DND-41 (cell line): Measurements from ENCODE around the gene SUCO.

Source experiments
- ATAC-seq: fragments of 200-7000 bp; cut with Tn5 transposase; 3 replicates; pipeline ENCODE4 v1.9.1; 2021; ENCODE audit warnings: low read depth; ENCODE audit not compliant: insufficient read depth
- DNase-seq: peaks from one replicate; pipeline ENCODE4 v3.0.0-alpha.2; 2020
- H2AFZ ChIP-seq: 2 replicates; pipeline ENCODE4 v1.6.0; 2012; ENCODE audit warnings: low read depth, low read length
- H3K27ac ChIP-seq: 2 replicates; pipeline ENCODE4 v1.5.1; 2012; ENCODE audit warnings: low read length, inconsistent platforms
- H3K27me3 ChIP-seq: fragments of 200-600 bp; sonication (generic); 2 replicates; pipeline ENCODE4 v1.6.0; 2012; ENCODE audit warnings: low read length, mild to moderate bottlenecking, inconsistent platforms; ENCODE audit not compliant: insufficient read depth, poor library complexity
- H3K36me3 ChIP-seq: 2 replicates; pipeline ENCODE4 v1.5.1; 2012; ENCODE audit warnings: low read length, inconsistent platforms; ENCODE audit not compliant: insufficient read depth
- H3K4me1 ChIP-seq: 2 replicates; pipeline ENCODE4 v1.5.1; 2012; ENCODE audit warnings: mild to moderate bottlenecking, low read length; ENCODE audit not compliant: insufficient read depth
- H3K4me2 ChIP-seq: 2 replicates; pipeline ENCODE4 v1.6.0; 2012; ENCODE audit warnings: mild to moderate bottlenecking, moderate library complexity, low read length, inconsistent platforms; ENCODE audit not compliant: insufficient read depth
- H3K4me3 ChIP-seq, 2 experiments: fragments of 200-600 bp in 1 of 2; shearing (Covaris generic) in 1 of 2; 2 replicates each; pipeline ENCODE4 v1.5.1; 2012 to 2016; ENCODE audit warnings: inconsistent platforms in 2 of 2, low read length in 2 of 2, mild to moderate bottlenecking in 2 of 2, low read depth in 1 of 2, moderate library complexity in 1 of 2
- H3K79me2 ChIP-seq: 2 replicates; pipeline ENCODE4 v1.6.0; 2012; ENCODE audit warnings: low read length, inconsistent platforms; ENCODE audit not compliant: insufficient read depth
- H3K9ac ChIP-seq: 2 replicates; pipeline ENCODE4 v1.6.0; 2012; ENCODE audit warnings: low read depth, mild to moderate bottlenecking, inconsistent platforms, low read length, moderate library complexity
- H3K9me3 ChIP-seq: 2 replicates; pipeline ENCODE4 v1.5.1; 2012; ENCODE audit warnings: low read length, moderate library complexity, mild to moderate bottlenecking, inconsistent platforms; ENCODE audit not compliant: insufficient read depth, severe bottlenecking
- H4K20me1 ChIP-seq: 2 replicates; pipeline ENCODE4 v1.6.0; 2012; ENCODE audit warnings: low read length; ENCODE audit not compliant: insufficient read depth
- CTCF ChIP-seq: IDR thresholded peaks from 2 replicates; pipeline ENCODE4 v1.5.1; 2012; ENCODE audit warnings: borderline replicate concordance, low read length, moderate library complexity, mild to moderate bottlenecking; ENCODE audit not compliant: poor library complexity, severe bottlenecking; ENCODE audit errors: extremely low read depth
- EZH2 ChIP-seq: IDR thresholded peaks from 3 replicates; pipeline ENCODE4 v1.6.1; 2012; ENCODE audit warnings: borderline replicate concordance, low read depth, mild to moderate bottlenecking, moderate library complexity, low read length, inconsistent platforms; ENCODE audit not compliant: severe bottlenecking

SUCO gene

DNA sequence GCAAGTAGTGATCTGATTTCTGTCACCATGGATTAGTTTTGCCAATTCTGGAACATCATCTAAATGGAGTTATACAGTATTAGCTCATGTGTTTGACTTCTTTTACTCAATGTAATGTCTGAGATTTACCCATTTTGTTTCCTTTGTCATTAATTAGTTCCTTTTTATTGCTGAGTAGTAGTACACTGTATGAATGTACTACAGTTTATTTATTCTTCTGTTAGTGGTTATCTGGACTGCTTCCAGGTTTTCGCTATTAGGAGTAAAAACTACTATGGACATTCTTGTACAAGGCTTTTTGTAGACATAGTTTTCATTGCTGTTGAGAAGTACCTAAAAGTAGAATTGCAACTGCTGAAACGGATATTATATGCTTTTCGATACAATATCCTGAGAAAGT, 14.1 kb downstream of the SUCO start:
- H3K9me3 ChIP-seq, result no peaks in the 10 kb centered on the region
- H3K79me2 ChIP-seq, result peaks cover 99% of the 10 kb centered on the region
- H2AFZ ChIP-seq, result no peak overlapping the region
- no peak for DNase-seq
- TF ChIP-seq EZH2 (no peak), CTCF (no peak)
- peaks cover 27% of the 10 kb centered on the region; the same call in 1 of the 2 replicates for H4K20me1 ChIP-seq
- H3K27ac ChIP-seq, result no peak overlapping the region
- no peak overlapping the region for H3K9ac ChIP-seq
- ATAC-seq, result no peak
- no peaks in the 10 kb centered on the region for H3K36me3 ChIP-seq
- no peak overlapping the region for H3K4me2 ChIP-seq
- no peak overlapping the region for H3K4me3 ChIP-seq
- no peaks in the 10 kb centered on the region for H3K27me3 ChIP-seq
- no peaks in the 10 kb centered on the region for H3K4me1 ChIP-seq

GRCh38 chr1:172549621-172550280, 16.8 kb downstream of the SUCO start:
- Histone ChIP-seq H3K4me2 (no peak overlapping the region), H3K27ac (no peak overlapping the region)
- DNase-seq, result no peak

GRCh38 chr1:172551279-172551678, 18.3 kb downstream of the SUCO start:
- Histone ChIP-seq H3K36me3 (peaks cover 13% of the 10 kb centered on the region; the same call in 1 of the 2 replicates), H3K9ac (no peak overlapping the region), H3K79me2 (peaks cover 82% of the 10 kb centered on the region), H3K9me3 (no peaks in the 10 kb centered on the region), H2AFZ (no peak overlapping the region), H3K4me2 (no peak overlapping the region), H3K4me3 (no peak overlapping the region), H3K27me3 (no peaks in the 10 kb centered on the region), H3K4me1 (no peaks in the 10 kb centered on the region), H4K20me1 (peaks cover 12% of the 10 kb centered on the region; the same call in 1 of the 2 replicates), H3K27ac (no peak overlapping the region)
- TF ChIP-seq CTCF (no peak), EZH2 (no peak)
- no peak for DNase-seq
- no peak for ATAC-seq

More at GRCh38 chr1:172549621-172550280, 16.8 kb downstream of the SUCO start:
- no peak overlapping the region for H2AFZ ChIP-seq
- peaks cover 91% of the 10 kb centered on the region for H3K79me2 ChIP-seq
- no peak for TF ChIP-seq EZH2
- no peak for TF ChIP-seq CTCF
- H3K9ac ChIP-seq, result no peak overlapping the region
- H3K4me1 ChIP-seq, result no peaks in the 10 kb centered on the region
- peaks cover 21% of the 10 kb centered on the region; the same call in 1 of the 2 replicates for H4K20me1 ChIP-seq
- no peak overlapping the region for H3K4me3 ChIP-seq
- ATAC-seq, result no peak
- no peaks in the 10 kb centered on the region; the same call in 1 of the 2 replicates for H3K36me3 ChIP-seq
- no peaks in the 10 kb centered on the region for H3K9me3 ChIP-seq
- no peaks in the 10 kb centered on the region for H3K27me3 ChIP-seq
